H1 (cell line): ENCODE data around the gene CA10. TPM values are rescaled to one million over a fixed set of nuclear protein-coding genes. Genes with fewer than 3 reads are reported as not detected.

Experiments used
- CTBP2 ChIP-seq: IDR thresholded peaks from 2 replicates; pipeline ENCODE4 v1.7.0; 2011; ENCODE audit warnings: borderline replicate concordance, mild to moderate bottlenecking, moderate library complexity, mixed read lengths, low read length; ENCODE audit not compliant: insufficient read depth, insufficient read length
- FOSL1 ChIP-seq: IDR thresholded peaks from 2 replicates; pipeline ENCODE4 v1.6.1; 2011; ENCODE audit warnings: mild to moderate bottlenecking, low read depth, low read length, moderate library complexity; ENCODE audit not compliant: insufficient read depth
- GTF2F1 ChIP-seq: IDR thresholded peaks from 2 replicates; pipeline ENCODE4 v1.6.1; 2012; ENCODE audit warnings: low read depth, low read length, improper control_type of control experiment, borderline replicate concordance
- JUND ChIP-seq: IDR thresholded peaks from 2 replicates; pipeline ENCODE4 v1.6.1; 2011; ENCODE audit warnings: mild to moderate bottlenecking, improper control_type of control experiment, low read length
- RNF2 ChIP-seq: fragments of 200-900, 300-1000 bp; sonication (generic); IDR thresholded peaks from 2 replicates; pipeline ENCODE4 v1.7.1; 2016; ENCODE audit warnings: borderline replicate concordance, low read depth, mild to moderate bottlenecking, antibody characterized with exemption, low read length; ENCODE audit not compliant: poor library complexity, severe bottlenecking; ENCODE audit errors: missing control alignments
- polyA plus RNA-seq, 7 experiments: library from polyadenylated mRNA; depleted of rRNA in 3 of 7; stranded (reverse) in 5 of 7; unstranded in 2 of 7; fragments of >200 nt in 5 of 7; fragments of 200-250 nt in 2 of 7; gene quantifications; 1 replicate in 5 of 7; 2 replicates in 1 of 7; 4 replicates in 1 of 7; pipeline versions ENCODE4 v1.2.1 to v1.2.3, GENCODE V29; 2011 to 2013; ENCODE audit warnings: missing spikeins in 2 of 7, mixed read lengths in 2 of 7
- total RNA-seq: library from RNA; stranded (reverse); fragmentation: NEBNext Ultra II Directional; extraction: Animal tissue kit (Norgen Biotek cat#: 25700); gene quantifications from 2 replicates; pipeline ENCODE4 v1.2.1, GENCODE V29; 2021
- TF ChIP-seq, protein P1 (sequence below): fragments of 300-600 bp; sonication (generic); IDR thresholded peaks from 2 replicates; pipeline ENCODE4 v1.7.1; 2012; ENCODE audit warnings: low read length, moderate library complexity, mild to moderate bottlenecking, inconsistent platforms; ENCODE audit not compliant: insufficient replicate concordance

The CA10 gene
- total and polyA plus RNA-seq, 2 of the 8 experiments (the other 6 are each of a cell fraction or from before 2014, with no cell fraction given): 0.60 to 0.63 TPM

GRCh38 chr17:51759260-51759659 is 399.3 kb downstream of the CA10 start (continued):
- TF ChIP-seq, protein P1, sequence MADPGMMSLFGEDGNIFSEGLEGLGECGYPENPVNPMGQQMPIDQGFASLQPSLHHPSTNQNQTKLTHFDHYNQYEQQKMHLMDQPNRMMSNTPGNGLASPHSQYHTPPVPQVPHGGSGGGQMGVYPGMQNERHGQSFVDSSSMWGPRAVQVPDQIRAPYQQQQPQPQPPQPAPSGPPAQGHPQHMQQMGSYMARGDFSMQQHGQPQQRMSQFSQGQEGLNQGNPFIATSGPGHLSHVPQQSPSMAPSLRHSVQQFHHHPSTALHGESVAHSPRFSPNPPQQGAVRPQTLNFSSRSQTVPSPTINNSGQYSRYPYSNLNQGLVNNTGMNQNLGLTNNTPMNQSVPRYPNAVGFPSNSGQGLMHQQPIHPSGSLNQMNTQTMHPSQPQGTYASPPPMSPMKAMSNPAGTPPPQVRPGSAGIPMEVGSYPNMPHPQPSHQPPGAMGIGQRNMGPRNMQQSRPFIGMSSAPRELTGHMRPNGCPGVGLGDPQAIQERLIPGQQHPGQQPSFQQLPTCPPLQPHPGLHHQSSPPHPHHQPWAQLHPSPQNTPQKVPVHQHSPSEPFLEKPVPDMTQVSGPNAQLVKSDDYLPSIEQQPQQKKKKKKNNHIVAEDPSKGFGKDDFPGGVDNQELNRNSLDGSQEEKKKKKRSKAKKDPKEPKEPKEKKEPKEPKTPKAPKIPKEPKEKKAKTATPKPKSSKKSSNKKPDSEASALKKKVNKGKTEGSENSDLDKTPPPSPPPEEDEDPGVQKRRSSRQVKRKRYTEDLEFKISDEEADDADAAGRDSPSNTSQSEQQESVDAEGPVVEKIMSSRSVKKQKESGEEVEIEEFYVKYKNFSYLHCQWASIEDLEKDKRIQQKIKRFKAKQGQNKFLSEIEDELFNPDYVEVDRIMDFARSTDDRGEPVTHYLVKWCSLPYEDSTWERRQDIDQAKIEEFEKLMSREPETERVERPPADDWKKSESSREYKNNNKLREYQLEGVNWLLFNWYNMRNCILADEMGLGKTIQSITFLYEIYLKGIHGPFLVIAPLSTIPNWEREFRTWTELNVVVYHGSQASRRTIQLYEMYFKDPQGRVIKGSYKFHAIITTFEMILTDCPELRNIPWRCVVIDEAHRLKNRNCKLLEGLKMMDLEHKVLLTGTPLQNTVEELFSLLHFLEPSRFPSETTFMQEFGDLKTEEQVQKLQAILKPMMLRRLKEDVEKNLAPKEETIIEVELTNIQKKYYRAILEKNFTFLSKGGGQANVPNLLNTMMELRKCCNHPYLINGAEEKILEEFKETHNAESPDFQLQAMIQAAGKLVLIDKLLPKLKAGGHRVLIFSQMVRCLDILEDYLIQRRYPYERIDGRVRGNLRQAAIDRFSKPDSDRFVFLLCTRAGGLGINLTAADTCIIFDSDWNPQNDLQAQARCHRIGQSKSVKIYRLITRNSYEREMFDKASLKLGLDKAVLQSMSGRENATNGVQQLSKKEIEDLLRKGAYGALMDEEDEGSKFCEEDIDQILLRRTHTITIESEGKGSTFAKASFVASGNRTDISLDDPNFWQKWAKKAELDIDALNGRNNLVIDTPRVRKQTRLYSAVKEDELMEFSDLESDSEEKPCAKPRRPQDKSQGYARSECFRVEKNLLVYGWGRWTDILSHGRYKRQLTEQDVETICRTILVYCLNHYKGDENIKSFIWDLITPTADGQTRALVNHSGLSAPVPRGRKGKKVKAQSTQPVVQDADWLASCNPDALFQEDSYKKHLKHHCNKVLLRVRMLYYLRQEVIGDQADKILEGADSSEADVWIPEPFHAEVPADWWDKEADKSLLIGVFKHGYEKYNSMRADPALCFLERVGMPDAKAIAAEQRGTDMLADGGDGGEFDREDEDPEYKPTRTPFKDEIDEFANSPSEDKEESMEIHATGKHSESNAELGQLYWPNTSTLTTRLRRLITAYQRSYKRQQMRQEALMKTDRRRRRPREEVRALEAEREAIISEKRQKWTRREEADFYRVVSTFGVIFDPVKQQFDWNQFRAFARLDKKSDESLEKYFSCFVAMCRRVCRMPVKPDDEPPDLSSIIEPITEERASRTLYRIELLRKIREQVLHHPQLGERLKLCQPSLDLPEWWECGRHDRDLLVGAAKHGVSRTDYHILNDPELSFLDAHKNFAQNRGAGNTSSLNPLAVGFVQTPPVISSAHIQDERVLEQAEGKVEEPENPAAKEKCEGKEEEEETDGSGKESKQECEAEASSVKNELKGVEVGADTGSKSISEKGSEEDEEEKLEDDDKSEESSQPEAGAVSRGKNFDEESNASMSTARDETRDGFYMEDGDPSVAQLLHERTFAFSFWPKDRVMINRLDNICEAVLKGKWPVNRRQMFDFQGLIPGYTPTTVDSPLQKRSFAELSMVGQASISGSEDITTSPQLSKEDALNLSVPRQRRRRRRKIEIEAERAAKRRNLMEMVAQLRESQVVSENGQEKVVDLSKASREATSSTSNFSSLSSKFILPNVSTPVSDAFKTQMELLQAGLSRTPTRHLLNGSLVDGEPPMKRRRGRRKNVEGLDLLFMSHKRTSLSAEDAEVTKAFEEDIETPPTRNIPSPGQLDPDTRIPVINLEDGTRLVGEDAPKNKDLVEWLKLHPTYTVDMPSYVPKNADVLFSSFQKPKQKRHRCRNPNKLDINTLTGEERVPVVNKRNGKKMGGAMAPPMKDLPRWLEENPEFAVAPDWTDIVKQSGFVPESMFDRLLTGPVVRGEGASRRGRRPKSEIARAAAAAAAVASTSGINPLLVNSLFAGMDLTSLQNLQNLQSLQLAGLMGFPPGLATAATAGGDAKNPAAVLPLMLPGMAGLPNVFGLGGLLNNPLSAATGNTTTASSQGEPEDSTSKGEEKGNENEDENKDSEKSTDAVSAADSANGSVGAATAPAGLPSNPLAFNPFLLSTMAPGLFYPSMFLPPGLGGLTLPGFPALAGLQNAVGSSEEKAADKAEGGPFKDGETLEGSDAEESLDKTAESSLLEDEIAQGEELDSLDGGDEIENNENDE: no peak
- TF ChIP-seq JUND (no peak), FOSL1 (no peak), CTBP2 (no peak), RNF2 (no peak), GTF2F1 (no peak)
